K562 (cell line): Measurements from ENCODE around the gene ADGRD1. TPM values are rescaled to one million over a fixed set of nuclear protein-coding genes. Genes with fewer than 3 reads are reported as not detected.
"Not testable (repeated sequence)": the region's sequence is repeated elsewhere in the genome, so short reads cannot be mapped to it uniquely, and the experiment has no call there.

Experiments
- ATAC-seq: fragments of 200-7000 bp; cut with Tn5 transposase; 3 replicates; pipeline ENCODE4 v1.9.1; 2020; ENCODE audit warnings: moderate library complexity
- BruUV-seq: library from RNA; stranded (reverse); fragments of 400-500 nt; replicated peaks from 2 replicates; lab custom pipeline; 2021; lab: Mats Ljungman, UMichigan
- CTCF ChIA-PET: fragments of 300-600 bp; formaldehyde crosslinking; extraction: SDS; loops from one replicate; lab custom pipeline; 2021; ENCODE audit warnings: low intra/inter-chr PET ratio; lab: Yijun Ruan, JAX
- POLR2A ChIA-PET: fragments of 300-600, 350-650 bp; sonication (Branson Sonifier 250); formaldehyde crosslinking; extraction: SDS; loops from one replicate; lab custom pipeline; 2021; ENCODE audit warnings: antibody characterized with exemption, inconsistent platforms; lab: Yijun Ruan, JAX
- DNase-seq, 4 experiments: peaks; one replicate each; pipeline versions ENCODE4 v3.0.0 to v3.0.0-alpha.2; 2011 to 2018; ENCODE audit warnings: low spot score in 3 of 4, mixed read lengths in 3 of 4; ENCODE audit errors: extremely low read depth in 1 of 4
- FAIRE-seq: peaks from 2 replicates; lab custom pipeline; 2011; peaks lifted over from hg19 to GRCh38; lab: Jason Lieb, UNC
- H2AFZ ChIP-seq: 2 replicates; pipeline ENCODE4 v1.6.0; 2011; ENCODE audit warnings: low read depth, low read length, control low read depth, inconsistent platforms
- H3K27ac ChIP-seq: fragments of 200-600 bp; 3 replicates; pipeline ENCODE4 v1.8.0; 2011; ENCODE audit warnings: low read depth, mild to moderate bottlenecking, control low read depth, inconsistent platforms, low read length, moderate library complexity, mixed read lengths; ENCODE audit errors: extremely low read depth
- H3K27me3 ChIP-seq, 2 experiments: fragments of 300-600 bp in 1 of 2; 2 replicates in 1 of 2; 3 replicates in 1 of 2; pipeline versions ENCODE4 v1.6.0 to v1.8.0; 2011; ENCODE audit warnings: inconsistent platforms in 2 of 2, low read length in 2 of 2, mild to moderate bottlenecking in 1 of 2, mixed read lengths in 1 of 2, moderate library complexity in 1 of 2; ENCODE audit not compliant: control insufficient read depth in 2 of 2, insufficient read depth in 2 of 2
- H3K36me3 ChIP-seq: fragments of 300-600 bp; 3 replicates; pipeline ENCODE4 v1.8.0; 2011; ENCODE audit warnings: mild to moderate bottlenecking, low read length, inconsistent platforms; ENCODE audit not compliant: control insufficient read depth, insufficient read depth
- H3K4me1 ChIP-seq, 2 experiments: fragments of 200-600 bp in 1 of 2; replicated peaks in 1 of 2; 2 replicates in 1 of 2; 3 replicates in 1 of 2; pipeline versions ENCODE4 v1.5.1 to v1.8.0; 2011; ENCODE audit warnings: inconsistent platforms in 2 of 2, low read length in 2 of 2, mild to moderate bottlenecking in 1 of 2, mixed read lengths in 1 of 2, moderate library complexity in 1 of 2; ENCODE audit not compliant: control insufficient read depth in 2 of 2, insufficient read depth in 2 of 2
- H3K4me2 ChIP-seq: 2 replicates; pipeline ENCODE4 v1.6.1; 2011; ENCODE audit warnings: low read length, control low read depth, inconsistent platforms, mixed read lengths; ENCODE audit not compliant: insufficient read depth
- H3K4me3 ChIP-seq: fragments of 200-600 bp; sonication (generic), shearing (Covaris generic); 2 replicates; pipeline ENCODE4 v1.5.1; 2016; ENCODE audit warnings: control low read depth, inconsistent platforms
- H3K79me2 ChIP-seq: fragments of 200-600 bp; 3 replicates; pipeline ENCODE4 v1.8.0; 2011; ENCODE audit warnings: low read length, inconsistent platforms; ENCODE audit not compliant: control insufficient read depth, insufficient read depth
- H3K9ac ChIP-seq, 2 experiments: 2 replicates each; pipeline versions ENCODE4 v1.6.0 to v1.6.1; 2011; ENCODE audit warnings: low read depth in 2 of 2, low read length in 2 of 2, control low read depth in 1 of 2, inconsistent platforms in 1 of 2, mild to moderate bottlenecking in 1 of 2, mixed read lengths in 1 of 2; ENCODE audit not compliant: insufficient read depth in 1 of 2
- H3K9me1 ChIP-seq: one replicate; pipeline ENCODE4 v1.6.0; 2011; ENCODE audit warnings: inconsistent platforms, mild to moderate bottlenecking, low read length, moderate library complexity; ENCODE audit not compliant: control insufficient read depth, insufficient read depth
- H3K9me3 ChIP-seq: replicated peaks from 2 replicates; pipeline ENCODE4 v1.5.1; 2011; ENCODE audit warnings: low read depth, low read length, inconsistent platforms; ENCODE audit not compliant: control insufficient read depth, insufficient read depth
- H4K20me1 ChIP-seq: replicated peaks from 2 replicates; pipeline ENCODE4 v1.6.1; 2011; ENCODE audit warnings: low read length, inconsistent platforms, mixed read lengths; ENCODE audit not compliant: control insufficient read depth, insufficient read depth
- CSDE1 ChIP-seq, 2 experiments: fragments of 450-650 bp; IDR thresholded peaks; 2 replicates each; pipeline ENCODE4 v1.6.1; 2016; ENCODE audit warnings: mild to moderate bottlenecking in 1 of 2
- KDM4B ChIP-seq, 2 experiments: fragments of 450-650 bp in 1 of 2; sonication (generic) in 1 of 2; IDR thresholded peaks; 2 replicates each; pipeline ENCODE4 v1.6.1; 2016 to 2017; ENCODE audit warnings: borderline replicate concordance in 2 of 2, antibody characterized with exemption in 1 of 2, low read depth in 1 of 2, mild to moderate bottlenecking in 1 of 2
- KLF16 ChIP-seq: IDR thresholded peaks from 2 replicates; pipeline ENCODE4 v1.6.1; 2016; ENCODE audit warnings: antibody characterized with exemption
- NELFE ChIP-seq: IDR thresholded peaks from 2 replicates; pipeline ENCODE4 v1.6.1; 2011; ENCODE audit warnings: mild to moderate bottlenecking; ENCODE audit not compliant: insufficient read depth, insufficient read length
- PHB ChIP-seq: fragments of 250-450 bp; sonication (Bioruptor Pico); IDR thresholded peaks from 2 replicates; pipeline ENCODE4 v1.5.0; 2021
- RBM17 ChIP-seq: fragments of 200-400 bp; formaldehyde crosslinking; IDR thresholded peaks from 2 replicates; pipeline ENCODE4 v1.6.1; 2017; ENCODE audit warnings: low read depth, mild to moderate bottlenecking, low read length, borderline replicate concordance
- RNF2 ChIP-seq: sonication (generic); IDR thresholded peaks from 2 replicates; pipeline ENCODE4 v1.6.1; 2016
- SAP30 ChIP-seq: fragments of 200-600 bp; sonication (generic); IDR thresholded peaks from 2 replicates; pipeline ENCODE4 v1.6.1; 2012; ENCODE audit warnings: borderline replicate concordance, low read depth, mild to moderate bottlenecking, moderate library complexity, low read length, control low read depth, inconsistent platforms; ENCODE audit not compliant: insufficient read depth, poor library complexity, severe bottlenecking
- SMAD1 ChIP-seq: fragments of 150-350 bp; IDR thresholded peaks from 2 replicates; pipeline ENCODE4 v1.6.1; 2014; ENCODE audit warnings: low read length, low read depth; ENCODE audit not compliant: partially characterized antibody
- ZNF134 ChIP-seq: fragments of 250-450 bp; sonication (Bioruptor Pico); conservative IDR thresholded peaks from 2 replicates; pipeline ENCODE4 v1.4.0; 2020
- WGBS: fragments of 100-300 bp; shearing (Covaris generic); methylation state at CpG from one replicate; pipeline ENCODE4 v1.1.6; 2016; ENCODE audit warnings: low coverage, mixed read lengths; ENCODE audit not compliant: insufficient coverage; ENCODE audit errors: missing lambda C conversion rate; 5-methylcytosine and 5-hydroxymethylcytosine counted together
- in situ Hi-C: fragments of 300-500 bp; cut with MboI; formaldehyde crosslinking; loops from 4 replicates; pipeline ENCODE4 v1.15.0; 2018; ENCODE audit warnings: inconsistent platforms, mixed read lengths
- intact Hi-C: fragments of 100-400 bp; cut with micrococcal nuclease; formaldehyde crosslinking; loops from 2 replicates; pipeline ENCODE4 v1.14.2; 2022
- polyA plus RNA-seq, 8 experiments: library from polyadenylated mRNA; depleted of rRNA in 4 of 8; stranded (reverse) in 5 of 8; unstranded in 3 of 8; fragments of >200 nt; fragmentation: Nextera tagmentation in 2 of 8; fragmentation: Illumina TruSeq in 1 of 8; extraction: Ambion mirVana in 2 of 8; extraction: Trizol in 1 of 8; gene quantifications; 2 replicates each; pipeline versions ENCODE4 v1.2.1 to v1.2.3, GENCODE V29; 2011 to 2014; ENCODE audit warnings: inconsistent platforms in 1 of 8, missing spikeins in 1 of 8
- total RNA-seq, 7 experiments: library from RNA; depleted of rRNA in 6 of 7; stranded (reverse); fragments of >200 nt in 6 of 7; fragmentation: Illumina TruSeq in 2 of 7; extraction: Trizol in 2 of 7; gene quantifications; 2 replicates each; pipeline versions ENCODE4 v1.2.1 to v1.2.3, GENCODE V29; 2011 to 2021; ENCODE audit warnings: low replicate concordance in 1 of 7
- TF ChIP-seq, protein P1 (sequence below): sonication (generic); formaldehyde crosslinking; IDR thresholded peaks from 2 replicates; pipeline ENCODE4 v1.8.1; 2023; ENCODE audit warnings: mild to moderate bottlenecking, missing genetic modification reagents

Gene ADGRD1
- total and polyA plus RNA-seq, 9 of the 15 experiments (the other 6 are each of a cell fraction or from before 2014, with no cell fraction given): 1.7 to 11.7 (median 3.3) TPM

DNA sequence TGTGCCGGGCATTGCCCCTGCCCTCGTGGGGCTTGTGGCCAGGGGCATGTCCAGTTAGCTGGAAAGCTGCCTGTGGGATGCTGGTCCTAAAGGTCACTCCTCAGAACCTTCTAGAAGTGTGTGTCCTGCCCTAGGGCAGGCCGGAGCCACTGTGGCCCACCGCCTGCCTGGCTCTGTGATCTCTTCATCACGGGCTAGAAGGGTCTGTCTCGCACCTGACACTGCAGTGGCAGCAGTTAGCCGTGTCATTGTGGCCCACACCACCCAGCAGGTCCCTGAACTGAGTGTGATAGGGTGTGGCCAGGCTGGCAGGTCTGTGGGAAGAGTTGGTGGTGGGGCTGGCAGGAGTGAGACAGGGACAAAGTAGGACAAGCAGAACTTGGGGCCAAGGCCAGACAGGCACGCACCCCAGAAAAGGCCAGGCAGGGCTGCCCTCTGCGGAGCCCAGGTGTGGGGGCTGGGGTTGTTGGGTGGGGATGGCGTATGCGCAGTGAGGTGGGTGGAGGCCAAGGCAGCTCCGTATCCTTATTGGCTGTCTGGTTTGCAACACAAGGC, 41.2 kb downstream of the ADGRD1 start:
- Histone ChIP-seq H3K9me3 (no peaks in the 10 kb centered on the region), H2AFZ (no peak overlapping the region), H3K9me1 (peaks cover 2% of the 10 kb centered on the region), H3K4me2 (no peak overlapping the region), H3K27ac (no peak overlapping the region), H3K36me3 (no peaks in the 10 kb centered on the region), H3K4me3 (no peak overlapping the region), H3K27me3 (peaks cover 0 to 16% of the 10 kb centered on the region in 2 experiments; a peak in 3 of 5 replicates), H4K20me1 (no peaks in the 10 kb centered on the region), H3K9ac (no peak overlapping the region), H3K79me2 (no peaks in the 10 kb centered on the region), H3K4me1 (peaks cover 7 to 16% of the 10 kb centered on the region in 2 experiments)
- in situ Hi-C loops: no loop called here
- no peak for FAIRE-seq
- intact Hi-C loops: no loop called here
- DNase-seq: no peak
- TF ChIP-seq ZNF134 (CRISPR knock-in tag) (no peak), SMAD1 (no peak), NELFE (no peak), CSDE1 (IDR thresholded peaks at IDR 0.05) (no peak), RNF2 (no peak), RBM17 (no peak), PHB (CRISPR knock-in tag) (no peak), SAP30 (no peak), KDM4B (IDR thresholded peaks at IDR 0.05; ENCODE audit: borderline replicate concordance in 2 of 2, low read depth in 1 of 2) (no peak), KLF16 (no peak)
- TF ChIP-seq, protein P1, sequence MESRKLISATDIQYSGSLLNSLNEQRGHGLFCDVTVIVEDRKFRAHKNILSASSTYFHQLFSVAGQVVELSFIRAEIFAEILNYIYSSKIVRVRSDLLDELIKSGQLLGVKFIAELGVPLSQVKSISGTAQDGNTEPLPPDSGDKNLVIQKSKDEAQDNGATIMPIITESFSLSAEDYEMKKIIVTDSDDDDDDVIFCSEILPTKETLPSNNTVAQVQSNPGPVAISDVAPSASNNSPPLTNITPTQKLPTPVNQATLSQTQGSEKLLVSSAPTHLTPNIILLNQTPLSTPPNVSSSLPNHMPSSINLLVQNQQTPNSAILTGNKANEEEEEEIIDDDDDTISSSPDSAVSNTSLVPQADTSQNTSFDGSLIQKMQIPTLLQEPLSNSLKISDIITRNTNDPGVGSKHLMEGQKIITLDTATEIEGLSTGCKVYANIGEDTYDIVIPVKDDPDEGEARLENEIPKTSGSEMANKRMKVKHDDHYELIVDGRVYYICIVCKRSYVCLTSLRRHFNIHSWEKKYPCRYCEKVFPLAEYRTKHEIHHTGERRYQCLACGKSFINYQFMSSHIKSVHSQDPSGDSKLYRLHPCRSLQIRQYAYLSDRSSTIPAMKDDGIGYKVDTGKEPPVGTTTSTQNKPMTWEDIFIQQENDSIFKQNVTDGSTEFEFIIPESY (CRISPR knock-in tag): no peak
- ChIA-PET POLR2A (no interaction called here), CTCF (no interaction called here)
- BruUV-seq: no TSS peak
- ATAC-seq: 0 out of 3 replicates have a peak, but pooled peaks have one; percentile 10
- 34% methylated on average over 11 of the region's 12 CpGs for WGBS

DNA sequence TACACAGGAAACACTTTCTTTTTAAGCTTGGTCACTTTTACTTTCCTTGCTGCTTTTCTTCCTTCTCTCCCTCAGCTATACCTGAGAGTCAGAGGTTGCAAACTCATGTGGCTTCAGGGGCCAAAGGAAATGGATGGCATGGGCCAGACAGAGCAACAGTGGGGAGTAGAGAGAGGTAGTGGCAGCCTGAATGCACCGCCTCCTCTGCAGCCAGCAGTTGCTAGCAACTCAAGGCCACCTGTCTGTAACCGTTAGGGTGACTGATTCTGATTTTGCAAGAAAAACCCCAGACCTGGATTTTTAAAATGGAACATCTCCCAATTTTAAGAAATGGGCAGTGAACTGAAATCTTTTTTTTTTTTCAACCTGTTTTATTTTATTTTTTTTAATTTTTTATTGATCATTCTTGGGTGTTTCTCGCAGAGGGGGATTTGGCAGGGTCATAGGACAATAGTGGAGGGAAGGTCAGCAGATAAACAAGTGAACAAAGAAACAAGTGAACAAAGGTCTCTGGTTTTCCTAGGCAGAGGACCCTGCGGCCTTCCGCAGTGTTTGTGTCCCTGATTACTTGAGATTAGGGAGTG, 41.8 kb downstream of the ADGRD1 start:
- CTCF ChIA-PET, BruUV-seq, H3K4me2 ChIP-seq: not testable (repeated sequence)

More for the DNA sequence above, 41.8 kb downstream of the ADGRD1 start:
- H3K27ac ChIP-seq, FAIRE-seq, H3K9ac ChIP-seq, ATAC-seq, H3K4me3 ChIP-seq, H4K20me1 ChIP-seq, DNase-seq, intact Hi-C loops, H3K9me1 ChIP-seq, H3K79me2 ChIP-seq, POLR2A ChIA-PET, H2AFZ ChIP-seq, H3K9me3 ChIP-seq, H3K36me3 ChIP-seq, in situ Hi-C loops: not testable (repeated sequence)
- 49% methylated on average over 2 of the region's 5 CpGs for WGBS
- H3K4me1 ChIP-seq: peaks cover 11 to 17% of the 10 kb centered on the region in 2 experiments
- H3K27me3 ChIP-seq: peaks cover 0 to 13% of the 10 kb centered on the region in 2 experiments; a peak in 2 of 5 replicates
